Neural cell (in vitro differentiated cells): ENCODE data around the gene MRPL34. TPM values are rescaled to one million over a fixed set of nuclear protein-coding genes. Genes with fewer than 3 reads are reported as not detected.

Source experiments
- H2AFZ ChIP-seq: fragments of 200-600, 300-800 bp; sonication (generic), shearing (Covaris generic); 2 replicates; pipeline ENCODE4 v1.6.0; 2014; ENCODE audit warnings: low read depth, mild to moderate bottlenecking, antibody characterized with exemption, low read length, moderate library complexity
- H3F3A ChIP-seq: fragments of 200-600 bp; shearing (Covaris generic); 2 replicates; pipeline ENCODE4 v1.6.1; 2016; ENCODE audit warnings: mild to moderate bottlenecking, moderate library complexity, mixed read lengths, antibody characterized with exemption, low read length; ENCODE audit not compliant: insufficient read depth, poor library complexity, severe bottlenecking
- H3K27ac ChIP-seq: fragments of 200-600, 300-800 bp; sonication (generic), shearing (Covaris generic); 2 replicates; pipeline ENCODE4 v1.5.1; 2014; ENCODE audit warnings: mild to moderate bottlenecking, low read length, moderate library complexity
- H3K27me3 ChIP-seq: fragments of 300-800, 200-600 bp; sonication (generic), shearing (Covaris generic); 2 replicates; pipeline ENCODE4 v1.6.0; 2014; ENCODE audit warnings: mild to moderate bottlenecking, low read depth, low read length, moderate library complexity; ENCODE audit not compliant: insufficient read depth
- H3K36me3 ChIP-seq: fragments of 300-800, 200-600 bp; sonication (generic), shearing (Covaris generic); 2 replicates; pipeline ENCODE4 v1.5.1; 2014; ENCODE audit warnings: mild to moderate bottlenecking, antibody characterized with exemption, low read length, moderate library complexity; ENCODE audit not compliant: insufficient read depth
- H3K4me2 ChIP-seq: fragments of 300-800, 200-600 bp; sonication (generic), shearing (Covaris generic); 2 replicates; pipeline ENCODE4 v1.6.0; 2014; ENCODE audit warnings: mild to moderate bottlenecking, low read length
- H3K4me3 ChIP-seq: fragments of 300-800, 200-600 bp; sonication (generic), shearing (Covaris generic); 2 replicates; pipeline ENCODE4 v1.5.1; 2014; ENCODE audit warnings: mild to moderate bottlenecking, low read length, moderate library complexity
- H3K79me2 ChIP-seq: fragments of 200-600 bp; shearing (Covaris generic); replicated peaks from 2 replicates; pipeline ENCODE4 v1.6.0; 2014; ENCODE audit warnings: mild to moderate bottlenecking, low read length, moderate library complexity; ENCODE audit not compliant: insufficient read depth
- H3K9ac ChIP-seq: fragments of 300-800, 200-600 bp; sonication (generic), shearing (Covaris generic); 2 replicates; pipeline ENCODE4 v1.6.1; 2016; ENCODE audit warnings: mild to moderate bottlenecking, low read length, mixed read lengths
- H3K9me2 ChIP-seq: fragments of 200-600 bp; shearing (Covaris generic); 2 replicates; pipeline ENCODE4 v1.6.1; 2016; ENCODE audit warnings: mild to moderate bottlenecking, low read length, mixed read lengths; ENCODE audit not compliant: insufficient read depth
- H3K9me3 ChIP-seq: fragments of 200-600, 300-800 bp; sonication (generic), shearing (Covaris generic); 2 replicates; pipeline ENCODE4 v1.6.1; 2016; ENCODE audit warnings: mild to moderate bottlenecking, mixed run types, low read length, moderate library complexity, mixed read lengths
- H4K20me1 ChIP-seq: fragments of 200-600 bp; shearing (Covaris generic); 2 replicates; pipeline ENCODE4 v1.6.1; 2016; ENCODE audit warnings: mild to moderate bottlenecking, mixed run types; ENCODE audit not compliant: insufficient read depth
- CTCF ChIP-seq: fragments of 450-650 bp; IDR thresholded peaks from 2 replicates; pipeline ENCODE4 v1.5.1; 2014; ENCODE audit warnings: antibody characterized with exemption, mild to moderate bottlenecking, moderate library complexity; ENCODE audit not compliant: poor library complexity, severe bottlenecking
- EP300 ChIP-seq: fragments of 450-650 bp; conservative IDR thresholded peaks from 2 replicates; pipeline ENCODE4 v1.6.1; 2014; ENCODE audit warnings: antibody characterized with exemption, mild to moderate bottlenecking, moderate library complexity; ENCODE audit not compliant: poor library complexity, severe bottlenecking
- EZH2 ChIP-seq: fragments of 200-600, 300-800 bp; shearing (Covaris generic), sonication (generic); IDR thresholded peaks from 2 replicates; pipeline ENCODE4 v1.6.1; 2014; ENCODE audit warnings: antibody characterized with exemption, low read length, borderline replicate concordance, mild to moderate bottlenecking; ENCODE audit not compliant: insufficient read depth, poor library complexity, severe bottlenecking
- MXI1 ChIP-seq: fragments of 450-650 bp; conservative IDR thresholded peaks from 2 replicates; pipeline ENCODE4 v1.6.1; 2014; ENCODE audit warnings: antibody characterized with exemption, mild to moderate bottlenecking; ENCODE audit not compliant: poor library complexity, severe bottlenecking
- POLR2AphosphoS5 ChIP-seq: IDR thresholded peaks from 2 replicates; pipeline ENCODE4 v1.6.1; 2012
- RAD21 ChIP-seq: fragments of 450-650 bp; conservative IDR thresholded peaks from 2 replicates; pipeline ENCODE4 v1.6.1; 2014; ENCODE audit warnings: antibody characterized with exemption, mild to moderate bottlenecking, moderate library complexity
- REST ChIP-seq: IDR thresholded peaks from 2 replicates; pipeline ENCODE4 v1.6.1; 2012; ENCODE audit warnings: borderline replicate concordance
- SMC3 ChIP-seq: fragments of 450-650 bp; conservative IDR thresholded peaks from 2 replicates; pipeline ENCODE4 v1.6.1; 2014; ENCODE audit warnings: antibody characterized with exemption, mild to moderate bottlenecking, moderate library complexity; ENCODE audit not compliant: poor library complexity
- TAF1 ChIP-seq: IDR thresholded peaks from 2 replicates; pipeline ENCODE4 v1.6.1; 2012; ENCODE audit warnings: low read depth
- polyA plus RNA-seq: library from polyadenylated mRNA; depleted of rRNA; stranded (reverse); fragments of >200 nt; gene quantifications from 2 replicates; pipeline ENCODE4 v1.2.3, GENCODE V29; 2014

MRPL34 gene
- polyA plus RNA-seq, 1 donor from 2014 or later: 61.7 TPM

GRCh38 chr19:17351815-17352435, 46.3 kb downstream of the MRPL34 start:
- Histone ChIP-seq H2AFZ (no peak overlapping the region), H3K36me3 (no peaks in the 10 kb centered on the region), H3F3A (no peaks in the 10 kb centered on the region), H4K20me1 (no peaks in the 10 kb centered on the region), H3K9ac (no peak overlapping the region), H3K4me3 (no peak overlapping the region), H3K79me2 (no peaks in the 10 kb centered on the region), H3K4me2 (no peak overlapping the region), H3K27me3 (no peaks in the 10 kb centered on the region), H3K9me3 (no peaks in the 10 kb centered on the region), H3K27ac (no peak overlapping the region), H3K9me2 (no peaks in the 10 kb centered on the region)
- TF ChIP-seq SMC3 (no peak), POLR2AphosphoS5 (no peak), EZH2 (no peak), RAD21 (no peak), MXI1 (no peak), EP300 (no peak), CTCF (no peak), REST (no peak), TAF1 (no peak)

GRCh38 chr19:17352608-17353280, 47.1 kb downstream of the MRPL34 start:
- no peak overlapping the region for H2AFZ ChIP-seq

More at GRCh38 chr19:17352608-17353280, 47.1 kb downstream of the MRPL34 start:
- no peaks in the 10 kb centered on the region for H3K79me2 ChIP-seq
- H3K27me3 ChIP-seq: no peaks in the 10 kb centered on the region
- no peak overlapping the region for H3K27ac ChIP-seq
- H3K9ac ChIP-seq: no peak overlapping the region
- no peaks in the 10 kb centered on the region for H4K20me1 ChIP-seq
- no peaks in the 10 kb centered on the region for H3F3A ChIP-seq
- no peaks in the 10 kb centered on the region for H3K36me3 ChIP-seq
- no peak for TF ChIP-seq POLR2AphosphoS5
- no peak for TF ChIP-seq MXI1
- TF ChIP-seq SMC3: no peak
- no peak for TF ChIP-seq TAF1
- no peak for TF ChIP-seq RAD21
- TF ChIP-seq EP300: no peak
- no peak for TF ChIP-seq EZH2
- no peak for TF ChIP-seq REST
- no peak for TF ChIP-seq CTCF
- H3K4me3 ChIP-seq: no peak overlapping the region
- H3K9me2 ChIP-seq: no peaks in the 10 kb centered on the region
- H3K4me2 ChIP-seq: no peak overlapping the region
- H3K9me3 ChIP-seq: no peaks in the 10 kb centered on the region
